Measurements from ENCODE around the gene CDC42BPG.

The CDC42BPG gene

GRCh38 chr11:64789331-64790204 is 54.9 kb downstream of the CDC42BPG start:
- no peak for DNase-seq

GRCh38 chr11:64788321-64789215 is 55.9 kb downstream of the CDC42BPG start:
- no peak for DNase-seq

DNA sequence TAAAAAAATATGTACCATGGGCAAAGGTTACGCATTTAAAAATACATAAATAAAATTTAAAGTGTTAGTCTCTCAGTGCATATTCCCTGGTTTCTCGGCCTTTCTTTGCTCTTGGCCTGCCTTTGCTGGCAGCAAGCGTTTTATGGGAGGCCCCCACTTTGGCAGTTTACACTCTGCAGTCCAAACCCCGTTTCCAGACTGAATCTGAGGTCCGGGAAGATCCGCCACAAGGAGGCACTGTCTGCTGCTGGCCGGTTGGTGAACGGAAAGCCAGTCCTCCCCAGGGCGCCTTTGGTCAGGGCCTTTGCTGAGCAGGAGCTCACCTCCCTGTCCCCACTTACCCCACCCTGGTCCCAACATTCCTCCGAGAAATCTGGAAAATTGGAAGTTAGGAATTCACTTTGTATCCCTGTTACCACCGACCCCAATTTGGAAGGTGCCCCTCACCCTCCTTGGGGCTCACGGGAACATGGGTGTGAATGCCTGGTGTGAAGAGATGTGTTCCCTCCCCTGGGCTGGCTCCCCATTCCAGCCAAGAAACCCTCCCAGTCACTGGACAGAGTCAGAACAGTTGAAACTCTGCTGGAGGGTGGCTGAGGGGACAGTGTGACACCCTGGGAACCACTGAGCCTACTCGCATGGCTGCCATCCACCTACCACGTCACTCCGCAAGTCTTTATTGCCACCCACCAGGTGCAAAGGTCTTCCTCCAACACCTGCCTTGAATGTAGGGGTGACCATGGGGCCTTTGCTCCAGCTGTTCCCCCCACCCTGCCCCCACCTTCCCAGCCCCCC is 56.7 kb downstream of the CDC42BPG start:
- peak in 7 of 14 donors; percentile 9 to 41 (median 31) for DNase-seq

DNA sequence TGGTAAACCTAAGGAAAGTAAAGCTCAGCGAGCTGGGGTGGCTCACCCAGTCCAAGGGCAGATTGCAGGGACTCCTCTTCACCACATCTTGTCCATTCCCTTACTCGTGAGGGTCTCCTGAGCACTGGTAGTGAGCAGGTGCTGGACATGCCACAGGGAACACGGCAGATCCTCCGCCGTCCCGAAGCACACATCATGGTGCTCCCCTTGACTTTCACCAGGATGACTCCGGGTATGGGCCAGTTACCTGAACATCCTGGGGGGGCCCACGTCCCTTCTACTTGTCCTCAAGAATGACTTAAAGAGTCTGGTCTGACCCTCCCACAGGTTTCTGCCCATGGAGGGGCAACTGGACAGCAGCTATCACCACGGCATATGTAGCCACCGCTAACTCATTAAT is 58.1 kb downstream of the CDC42BPG start:
- no peak for DNase-seq

DNA sequence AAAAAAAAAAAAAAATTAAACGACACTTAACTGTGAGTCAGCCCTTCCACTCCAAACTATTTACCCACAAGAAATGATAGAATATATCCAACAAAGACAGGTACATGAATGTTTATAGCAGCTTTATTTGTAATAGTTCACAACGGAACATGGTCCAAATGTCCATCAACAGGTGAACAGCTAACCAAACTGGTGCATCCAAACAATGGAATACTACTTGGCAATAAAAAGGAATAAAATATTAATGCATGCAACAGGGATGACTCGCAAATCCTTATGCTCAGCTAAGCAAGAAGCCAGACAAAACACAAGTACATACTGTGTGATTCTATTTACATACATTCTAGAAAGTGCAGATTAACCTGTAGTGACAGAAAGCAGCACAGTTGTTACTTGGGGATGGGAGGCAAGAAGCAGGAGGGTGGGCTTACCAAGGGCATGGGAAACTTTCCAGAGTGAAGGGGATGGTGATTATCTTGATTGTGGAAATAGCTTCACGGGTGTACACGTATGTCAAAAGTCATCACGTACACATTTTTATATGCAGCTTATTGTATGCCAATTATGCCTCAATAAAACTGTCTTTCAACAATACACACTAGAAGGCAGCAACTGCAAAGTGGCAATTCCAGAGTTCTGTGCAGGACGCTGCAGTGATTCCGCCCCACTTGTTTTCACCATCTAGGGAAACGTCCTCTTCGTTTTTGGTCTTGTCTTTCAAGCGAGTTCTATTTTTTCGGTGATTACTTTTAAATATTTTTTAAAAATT is 59.5 kb downstream of the CDC42BPG start:
- DNase-seq = no peak

DNA sequence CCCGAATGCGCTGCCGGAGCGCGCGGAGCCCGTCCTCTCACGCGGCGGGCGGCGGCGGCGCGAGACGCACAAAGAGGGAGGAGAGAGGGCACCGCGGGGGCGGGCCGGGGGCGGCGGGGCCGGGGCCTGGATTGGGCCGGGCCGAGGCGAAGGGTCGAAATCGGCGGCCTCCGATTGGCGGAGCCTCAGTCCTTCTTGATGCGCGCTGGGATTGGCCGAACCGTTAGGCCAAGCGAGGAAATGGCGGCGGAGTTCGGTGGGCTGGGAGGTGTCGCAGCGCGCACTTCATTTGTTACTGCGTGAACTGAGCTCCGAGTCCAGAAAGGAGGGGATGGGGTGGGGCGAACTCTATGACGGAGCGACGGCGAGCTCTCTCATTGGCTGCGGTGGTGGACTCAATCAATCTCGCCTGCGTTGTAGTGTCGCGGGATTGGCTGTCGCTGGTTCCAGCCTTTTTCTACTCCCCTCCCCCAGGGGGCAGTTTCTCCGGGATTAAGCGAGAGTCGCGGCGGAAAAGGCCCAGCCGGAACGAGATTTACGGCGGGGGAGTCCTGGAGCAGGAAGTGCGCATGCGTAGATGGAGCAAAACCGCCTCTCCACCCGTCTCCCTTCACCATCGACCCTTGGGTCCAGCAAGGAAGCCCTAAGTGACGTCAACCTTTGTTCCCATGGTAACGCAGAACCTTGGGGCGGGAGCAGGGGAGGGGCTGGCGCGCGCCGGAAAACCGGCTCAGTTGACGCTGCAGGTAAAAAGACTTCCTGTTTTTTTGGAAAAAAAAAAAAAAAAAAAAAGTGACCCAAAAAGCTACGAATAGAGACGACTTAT is 65.8 kb downstream of the CDC42BPG start, which contains the start of gene SF1:
Gene SF1, minus strand, starts transcription at position 70 of the 826 bp plus-strand sequence. CDS start 150 bp downstream, outside the sequence.
- peak; percentile 96 to 100 (median 99) for DNase-seq

DNA sequence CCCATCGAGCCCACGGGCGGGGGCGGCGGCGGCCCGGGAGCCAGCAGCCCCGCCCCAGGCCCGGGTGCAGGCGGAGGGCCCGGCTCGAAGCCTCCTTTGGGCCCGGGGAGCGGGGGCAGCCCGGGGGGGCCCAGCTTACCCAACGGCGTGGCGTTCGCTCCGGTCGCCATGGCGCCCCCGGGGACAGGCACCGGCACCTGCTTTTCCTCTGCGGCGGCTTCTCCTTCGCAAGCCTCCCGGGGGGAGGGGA is 66.3 kb downstream of the CDC42BPG start:
- no peak for DNase-seq

- DNase-seq = peak in 12 of 14 donors; percentile 60 to 88 (median 74)
These were observed 66.8 kb downstream of the CDC42BPG start for GRCh38 chr11:64777449-64778222.

GRCh38 chr11:64776875-64777274 is 67.6 kb downstream of the CDC42BPG start:
- no peak for DNase-seq

- no peak for DNase-seq
These were observed 68.0 kb downstream of the CDC42BPG start for GRCh38 chr11:64776425-64776824.

- no peak for DNase-seq
These were observed 70.3 kb downstream of the CDC42BPG start for GRCh38 chr11:64774144-64774543.

Measured in C1 segment of cervical spinal cord (tissue), 14 donors.